HepG2 (cell line): ENCODE results near the gene SNX22. TPM values are rescaled to one million over a fixed set of nuclear protein-coding genes. Genes with fewer than 3 reads are reported as not detected.
A peak's percentile ranks its signal among the peaks of the same experiment; 100 is the strongest.

Source experiments
- ATF1 ChIP-seq: IDR thresholded peaks from 2 replicates; pipeline ENCODE4 v1.6.1; 2016; ENCODE audit warnings: mild to moderate bottlenecking, control low read depth
- BCL3 ChIP-seq: sonication (generic); formaldehyde crosslinking; IDR thresholded peaks from 2 replicates; pipeline ENCODE4 v1.5.1; 2020; ENCODE audit warnings: mild to moderate bottlenecking, missing genetic modification reagents, moderate library complexity
- CENPBD1 ChIP-seq: sonication (generic); formaldehyde crosslinking; IDR thresholded peaks from 2 replicates; pipeline ENCODE4 v1.8.0; 2022; ENCODE audit warnings: missing genetic modification reagents, low read depth, mild to moderate bottlenecking, borderline replicate concordance
- DMAP1 ChIP-seq: IDR thresholded peaks from 2 replicates; pipeline ENCODE4 v1.6.1; 2016
- FOXK1 ChIP-seq: sonication (generic); formaldehyde crosslinking; IDR thresholded peaks from 2 replicates; pipeline ENCODE4 v1.4.0; 2020; ENCODE audit warnings: low read depth, missing genetic modification reagents, borderline replicate concordance
- GRHL1 ChIP-seq: sonication (generic); formaldehyde crosslinking; conservative IDR thresholded peaks from 2 replicates; pipeline ENCODE4 v1.8.0; 2022; ENCODE audit warnings: missing genetic modification reagents
- MXD4 ChIP-seq: IDR thresholded peaks from 2 replicates; pipeline ENCODE4 v1.6.1; 2016; ENCODE audit warnings: mild to moderate bottlenecking, missing biosample characterization, missing genetic modification reagents
- NFYB ChIP-seq: sonication (generic); formaldehyde crosslinking; IDR thresholded peaks from 2 replicates; pipeline ENCODE4 v1.4.0; 2020; ENCODE audit warnings: missing genetic modification reagents
- SYNCRIP ChIP-seq: fragments of 200-400 bp; formaldehyde crosslinking; IDR thresholded peaks from 2 replicates; pipeline ENCODE4 v1.6.1; 2018; ENCODE audit warnings: mild to moderate bottlenecking, low read depth, low read length; ENCODE audit not compliant: insufficient read depth
- ZBTB26 ChIP-seq: IDR thresholded peaks from 2 replicates; pipeline ENCODE4 v1.6.1; 2016; ENCODE audit warnings: missing compliant biosample characterization, missing genetic modification reagents, borderline replicate concordance
- ZBTB40 ChIP-seq, 2 experiments: fragments of 450-650 bp in 1 of 2; sonication (generic) in 1 of 2; formaldehyde crosslinking in 1 of 2; IDR thresholded peaks; 2 replicates each; pipeline versions ENCODE4 v1.6.1 to v1.8.0; 2016 to 2022; ENCODE audit warnings: antibody characterized with exemption in 1 of 2, mild to moderate bottlenecking in 1 of 2, missing genetic modification reagents in 1 of 2
- ZFP36L2 ChIP-seq: sonication (generic); formaldehyde crosslinking; IDR thresholded peaks from 2 replicates; pipeline ENCODE4 v1.4.0; 2020; ENCODE audit warnings: missing genetic modification reagents
- ZNF207 ChIP-seq: fragments of 450-650 bp; IDR thresholded peaks from 2 replicates; pipeline ENCODE4 v1.6.1; 2016; ENCODE audit warnings: antibody characterized with exemption, borderline replicate concordance
- ZNF878 ChIP-seq: sonication (generic); formaldehyde crosslinking; IDR thresholded peaks from 2 replicates; pipeline ENCODE4 v1.8.1; 2023; ENCODE audit warnings: mild to moderate bottlenecking, missing genetic modification reagents, moderate library complexity
- polyA plus RNA-seq, 8 experiments: library from polyadenylated mRNA; depleted of rRNA in 3 of 8; stranded (reverse) in 7 of 8; unstranded in 1 of 8; fragments of >200 nt; fragmentation: Illumina TruSeq in 4 of 8; extraction: Trizol in 4 of 8; gene quantifications; 2 replicates each; pipeline versions ENCODE4 v1.2.1 to v1.2.3, GENCODE V29; 2011 to 2016; ENCODE audit warnings: low read depth in 4 of 8, missing spikeins in 1 of 8, mixed read lengths in 1 of 8; ENCODE audit not compliant: insufficient read depth in 1 of 8
- total RNA-seq, 5 experiments: library from RNA; depleted of rRNA; stranded (reverse); fragments of >200 nt; fragmentation: Illumina TruSeq; extraction: Trizol; gene quantifications; 2 replicates each; pipeline ENCODE4 v1.2.3, GENCODE V29; 2016; ENCODE audit warnings: low read depth in 1 of 5

SNX22 gene
- total and polyA plus RNA-seq, 2 of the 13 experiments (the other 11 are each of a cell fraction or from before 2014, with no cell fraction given) = 2.3 to 5.5 TPM

- TF ChIP-seq ZBTB40 (IDR thresholded peaks at IDR 0.05) (no peak), ZBTB40 (CRISPR knock-in tag; IDR thresholded peaks at IDR 0.05) (peak; percentile 73; the same call in 1 of the 2 replicates), MXD4 (CRISPR knock-in tag) (peak; percentile 81), ZNF878 (CRISPR knock-in tag) (no peak; the same call in 1 of the 2 replicates), GRHL1 (no peak), ZFP36L2 (CRISPR knock-in tag) (no peak; the same call in 1 of the 2 replicates), FOXK1 (CRISPR knock-in tag) (peak; percentile 58; the same call in 1 of the 2 replicates), ATF1 (CRISPR knock-in tag) (peak; percentile 52; the same call in 1 of the 2 replicates), DMAP1 (CRISPR knock-in tag) (peak; percentile 88), ZBTB26 (CRISPR knock-in tag) (peak; percentile 35; the same call in 1 of the 2 replicates), SYNCRIP (no peak), CENPBD1 (CRISPR knock-in tag) (no peak), ZNF207 (no peak), NFYB (peak; percentile 87), BCL3 (0 out of 2 replicates have a peak, but pooled peaks have one; percentile 36)
These were observed 11.5 kb downstream of the SNX22 start, which contains the start of gene PPIB (continued) for GRCh38 chr15:64162869-64163658.
